ENCODE data around the gene SBF2. TPM values are rescaled to one million over a fixed set of nuclear protein-coding genes. Genes with fewer than 3 reads are reported as not detected.

The SBF2 gene
- total RNA-seq, 2 experiments from 2014 or later, result 14.2 to 15.2 TPM

- no peak for ATAC-seq (ENCODE audit: poor library complexity)
- TF ChIP-seq, protein P1, sequence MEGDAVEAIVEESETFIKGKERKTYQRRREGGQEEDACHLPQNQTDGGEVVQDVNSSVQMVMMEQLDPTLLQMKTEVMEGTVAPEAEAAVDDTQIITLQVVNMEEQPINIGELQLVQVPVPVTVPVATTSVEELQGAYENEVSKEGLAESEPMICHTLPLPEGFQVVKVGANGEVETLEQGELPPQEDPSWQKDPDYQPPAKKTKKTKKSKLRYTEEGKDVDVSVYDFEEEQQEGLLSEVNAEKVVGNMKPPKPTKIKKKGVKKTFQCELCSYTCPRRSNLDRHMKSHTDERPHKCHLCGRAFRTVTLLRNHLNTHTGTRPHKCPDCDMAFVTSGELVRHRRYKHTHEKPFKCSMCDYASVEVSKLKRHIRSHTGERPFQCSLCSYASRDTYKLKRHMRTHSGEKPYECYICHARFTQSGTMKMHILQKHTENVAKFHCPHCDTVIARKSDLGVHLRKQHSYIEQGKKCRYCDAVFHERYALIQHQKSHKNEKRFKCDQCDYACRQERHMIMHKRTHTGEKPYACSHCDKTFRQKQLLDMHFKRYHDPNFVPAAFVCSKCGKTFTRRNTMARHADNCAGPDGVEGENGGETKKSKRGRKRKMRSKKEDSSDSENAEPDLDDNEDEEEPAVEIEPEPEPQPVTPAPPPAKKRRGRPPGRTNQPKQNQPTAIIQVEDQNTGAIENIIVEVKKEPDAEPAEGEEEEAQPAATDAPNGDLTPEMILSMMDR (IDR thresholded peaks at IDR 0.05), result no peak
- Histone ChIP-seq H3K9me3 (ENCODE audit: control insufficient read depth in 1 of 2, insufficient read depth in 1 of 2, low read length in 2 of 2) (no peaks in the 10 kb centered on the region), H3K4me3 (ENCODE audit: low read length) (no peak overlapping the region), H3K27me3 (ENCODE audit: control insufficient read depth in 1 of 2, insufficient read depth in 2 of 2, low read length in 2 of 2) (no peaks in the 10 kb centered on the region), H3K4me1 (ENCODE audit: insufficient read depth, low read length) (no peaks in the 10 kb centered on the region), H3K36me3 (ENCODE audit: insufficient read depth, low read length) (peaks cover 11% of the 10 kb centered on the region), H3K27ac (ENCODE audit: low read depth in 1 of 2, low read length in 2 of 2) (no peak overlapping the region)
- POLR2A ChIA-PET, result interaction anchor here (0.7 kb wide), 1 partner anchor 393 kb away, joined by 3 read pairs; no protein-coding TSS in a partner anchor
- Mint-ChIP-seq H3K27ac (no peak overlapping the region), H3K27me3 (no peaks in the 10 kb centered on the region), H3K36me3 (ENCODE audit: low read depth) (peaks cover 38% of the 10 kb centered on the region), H3K4me3 (no peak overlapping the region), H3K9me3 (no peaks in the 10 kb centered on the region), H3K4me1 (ENCODE audit: low read depth) (no peaks in the 10 kb centered on the region)
- CTCF ChIA-PET, result no interaction called here
- DNase-seq, result no peak
- intact Hi-C loops (cut with DNase I, micrococcal nuclease), result no loop called here
Observed at GRCh38 chr11:9803685-9804418, 490.2 kb downstream of the SBF2 start.

- Mint-ChIP-seq H3K36me3 (ENCODE audit: low read depth) (peaks cover 27% of the 10 kb centered on the region), H3K27ac (no peak overlapping the region), H3K27me3 (no peaks in the 10 kb centered on the region), H3K4me3 (no peak overlapping the region), H3K9me3 (no peaks in the 10 kb centered on the region), H3K4me1 (ENCODE audit: low read depth) (no peaks in the 10 kb centered on the region)
- ChIA-PET POLR2A (no interaction called here), CTCF (no interaction called here)
- no peak for DNase-seq
- Histone ChIP-seq H3K4me3 (ENCODE audit: low read length) (no peak overlapping the region), H3K4me1 (ENCODE audit: insufficient read depth, low read length) (no peaks in the 10 kb centered on the region), H3K27me3 (ENCODE audit: control insufficient read depth in 1 of 2, insufficient read depth in 2 of 2, low read length in 2 of 2) (no peaks in the 10 kb centered on the region), H3K36me3 (ENCODE audit: insufficient read depth, low read length) (peaks cover 1% of the 10 kb centered on the region), H3K9me3 (ENCODE audit: control insufficient read depth in 1 of 2, insufficient read depth in 1 of 2, low read length in 2 of 2) (no peaks in the 10 kb centered on the region), H3K27ac (ENCODE audit: low read depth in 1 of 2, low read length in 2 of 2) (no peak overlapping the region)
- TF ChIP-seq, protein P1 (IDR thresholded peaks at IDR 0.05), result no peak
- intact Hi-C loops (cut with DNase I, micrococcal nuclease), result no loop called here
- no peak for ATAC-seq (ENCODE audit: poor library complexity)
Observed at GRCh38 chr11:9802291-9802861, 491.6 kb downstream of the SBF2 start.

DNA sequence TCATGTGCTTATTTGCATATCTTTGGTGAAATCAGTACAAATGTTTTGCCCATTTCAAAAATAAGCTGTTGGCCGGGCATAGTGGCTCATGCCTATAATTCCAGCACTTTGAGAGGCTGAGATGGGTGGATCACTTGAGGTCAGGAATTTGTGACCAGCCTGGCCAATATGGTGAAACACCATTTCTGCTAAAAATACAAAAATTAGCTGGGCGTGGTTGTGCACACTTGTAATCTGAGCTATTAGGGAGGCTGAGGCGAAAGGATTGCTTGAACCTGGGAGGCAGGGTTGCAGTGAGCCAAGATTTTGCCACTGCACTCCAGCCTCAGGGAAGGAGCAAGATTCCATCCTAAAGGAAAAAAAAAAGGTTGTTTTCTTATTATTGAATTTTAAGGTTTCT, 494.1 kb downstream of the SBF2 start:
- Histone ChIP-seq H3K27me3 (ENCODE audit: control insufficient read depth in 1 of 2, insufficient read depth in 2 of 2, low read length in 2 of 2) (no peaks in the 10 kb centered on the region), H3K36me3 (ENCODE audit: insufficient read depth, low read length) (no peaks in the 10 kb centered on the region), H3K4me1 (ENCODE audit: insufficient read depth, low read length) (no peaks in the 10 kb centered on the region), H3K4me3 (ENCODE audit: low read length) (no peak overlapping the region), H3K9me3 (ENCODE audit: control insufficient read depth in 1 of 2, insufficient read depth in 1 of 2, low read length in 2 of 2) (no peaks in the 10 kb centered on the region), H3K27ac (ENCODE audit: low read depth in 1 of 2, low read length in 2 of 2) (no peak overlapping the region)
- Mint-ChIP-seq H3K27ac (no peak overlapping the region), H3K27me3 (no peaks in the 10 kb centered on the region), H3K4me3 (no peak overlapping the region), H3K4me1 (ENCODE audit: low read depth) (no peaks in the 10 kb centered on the region), H3K9me3 (no peaks in the 10 kb centered on the region), H3K36me3 (ENCODE audit: low read depth) (peaks cover 9% of the 10 kb centered on the region)
- DNase-seq, result no peak
- POLR2A ChIA-PET, result no interaction called here
- no peak for ATAC-seq (ENCODE audit: poor library complexity)
- intact Hi-C loops (cut with DNase I, micrococcal nuclease), result no loop called here
- CTCF ChIA-PET, result no interaction called here
- TF ChIP-seq, protein P1 (IDR thresholded peaks at IDR 0.05), result no peak
